NCI-H510A treated with DMSO at 0.1 percent for 48 hours (cell line): ENCODE data around the gene DPP6.
"Not testable (repeated sequence)": the region's sequence is repeated elsewhere in the genome, so short reads cannot be mapped to it uniquely, and the experiment has no call there.

ENCODE experiments used
- DNase-seq: peaks from one replicate; lab custom pipeline; 2025; lab: John Stamatoyannopoulos, UW

DPP6 gene

GRCh38 chr7:154910977-154911376, 858.8 kb downstream of the DPP6 start:
- no peak for DNase-seq

GRCh38 chr7:154911411-154911810, 859.2 kb downstream of the DPP6 start:
- DNase-seq = no peak

DNA sequence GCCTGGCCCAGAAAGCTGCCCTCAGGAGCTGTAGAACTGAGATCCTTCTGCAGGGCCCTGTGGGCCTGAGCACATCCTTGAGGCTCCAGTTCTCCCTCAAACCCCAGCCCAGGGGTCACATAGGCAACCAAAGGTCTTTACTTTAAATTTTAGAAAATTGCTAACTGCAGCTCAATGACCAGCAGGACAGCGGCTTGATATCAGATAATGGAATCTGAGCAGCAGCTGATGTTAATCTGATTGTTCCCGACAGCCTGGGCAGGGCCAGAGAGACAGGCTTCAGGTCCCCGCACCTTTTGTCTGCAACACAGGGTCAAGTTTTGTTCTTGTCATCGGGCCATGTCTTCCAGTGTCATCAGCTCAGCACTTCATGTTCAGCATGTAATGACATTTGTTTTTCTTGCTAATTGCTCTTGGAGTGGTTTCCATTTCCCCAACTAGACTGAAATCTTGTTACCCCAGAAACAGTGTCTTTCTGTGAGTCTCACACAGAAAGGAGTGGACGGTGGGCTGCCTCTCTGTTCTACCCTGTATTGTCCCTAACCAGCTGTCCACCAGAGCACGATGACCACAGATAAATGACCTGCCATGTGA, 859.8 kb downstream of the DPP6 start:
- no peak for DNase-seq

GRCh38 chr7:154912871-154913637, 860.9 kb downstream of the DPP6 start:
- DNase-seq = no peak

DNA sequence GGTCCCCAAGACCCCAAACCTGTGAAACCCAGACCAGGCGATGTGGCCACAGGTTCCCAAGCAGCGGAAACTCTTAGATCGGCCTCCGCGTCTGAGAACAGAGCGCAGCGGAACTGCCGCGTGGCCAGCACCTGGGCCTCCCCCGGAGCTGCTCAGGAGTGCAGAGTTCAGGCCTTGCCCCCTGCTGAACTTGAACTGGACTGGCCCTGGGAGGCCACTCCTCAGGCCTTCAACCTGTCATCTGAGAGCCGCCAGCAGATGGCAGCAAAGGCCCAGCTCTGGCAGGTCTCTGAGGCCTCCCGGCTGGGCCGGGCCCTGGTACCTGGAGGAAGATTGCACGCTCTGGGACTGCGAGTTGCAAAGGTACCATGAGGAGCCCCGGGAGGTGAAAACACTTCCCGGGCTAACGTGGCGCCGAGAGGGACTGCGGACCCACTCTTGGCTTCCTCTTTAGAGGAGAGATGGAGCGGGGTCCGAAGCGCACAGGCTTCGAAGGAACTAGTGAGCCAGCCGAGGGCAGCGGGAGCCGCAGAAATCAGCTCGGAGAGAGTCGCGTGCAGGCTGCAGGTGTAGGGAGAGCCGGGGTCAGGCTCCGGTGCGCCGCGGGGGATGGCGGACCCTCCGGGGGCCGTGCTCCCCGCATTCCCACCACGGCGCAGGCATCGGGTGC, 861.6 kb downstream of the DPP6 start:
- peak; percentile 61 for DNase-seq

DNA sequence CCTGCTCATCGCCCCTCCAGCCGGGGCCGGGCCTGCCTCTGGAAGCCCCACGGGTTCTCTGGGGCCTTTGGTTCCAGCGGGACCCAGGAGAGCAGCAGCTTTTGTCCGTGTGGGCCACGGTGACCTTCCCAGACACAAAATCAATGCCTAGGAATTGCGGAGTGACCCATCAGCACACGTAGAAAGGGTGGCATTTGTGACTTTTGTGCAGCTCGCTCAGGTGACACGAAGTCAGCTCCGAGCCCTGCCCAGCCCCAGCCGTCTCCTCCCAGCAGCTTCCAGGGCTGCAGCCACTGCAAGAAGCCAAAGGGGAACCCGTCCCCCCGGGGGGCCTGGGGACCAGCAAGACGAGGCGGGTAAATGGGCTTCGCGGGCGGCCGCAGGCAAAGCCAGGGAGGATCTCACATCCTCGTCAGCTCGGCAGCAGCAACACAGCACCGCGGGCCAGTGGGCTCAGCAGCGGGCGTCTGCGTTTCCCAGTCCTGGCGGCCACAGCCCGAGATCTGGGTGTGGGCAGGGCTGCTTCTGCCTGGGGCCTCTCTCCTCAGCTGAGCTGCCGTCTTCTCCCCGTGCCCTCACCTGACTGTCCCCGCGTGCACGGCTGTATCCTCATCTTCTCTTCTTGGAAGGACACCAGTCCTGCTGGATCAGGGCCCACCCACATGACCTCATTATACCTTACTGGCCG, 862.3 kb downstream of the DPP6 start:
- DNase-seq = no peak

GRCh38 chr7:154914996-154915380, 862.8 kb downstream of the DPP6 start:
- no peak for DNase-seq

- DNase-seq = no peak
Measured at GRCh38 chr7:154915600-154915999, 863.4 kb downstream of the DPP6 start.

- DNase-seq = no peak
Measured at GRCh38 chr7:154916381-154916780, 864.2 kb downstream of the DPP6 start.

- DNase-seq = no peak
Measured at GRCh38 chr7:154916856-154917807, 864.9 kb downstream of the DPP6 start.

- DNase-seq = no peak
Measured at GRCh38 chr7:154917808-154918160, 865.6 kb downstream of the DPP6 start.

DNA sequence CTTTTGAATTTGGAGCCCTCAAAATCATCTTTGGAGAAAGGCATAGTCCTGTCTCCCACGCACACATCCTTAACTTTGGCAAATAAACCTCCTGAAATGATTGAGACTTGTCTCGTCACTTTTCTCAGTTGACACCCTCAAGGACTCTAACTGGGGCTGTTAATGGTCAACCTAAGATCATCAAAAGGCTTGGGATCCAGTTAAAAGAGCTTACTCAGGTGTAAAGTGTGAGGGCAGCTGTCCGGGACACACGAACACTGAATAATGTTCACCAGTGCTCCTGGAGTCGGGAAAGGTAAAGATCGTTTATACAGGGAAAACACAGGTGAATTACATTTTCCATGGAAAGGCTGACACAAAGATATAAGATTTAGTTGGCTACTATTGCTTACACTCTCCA, 866.1 kb downstream of the DPP6 start:
- DNase-seq = no peak

DNA sequence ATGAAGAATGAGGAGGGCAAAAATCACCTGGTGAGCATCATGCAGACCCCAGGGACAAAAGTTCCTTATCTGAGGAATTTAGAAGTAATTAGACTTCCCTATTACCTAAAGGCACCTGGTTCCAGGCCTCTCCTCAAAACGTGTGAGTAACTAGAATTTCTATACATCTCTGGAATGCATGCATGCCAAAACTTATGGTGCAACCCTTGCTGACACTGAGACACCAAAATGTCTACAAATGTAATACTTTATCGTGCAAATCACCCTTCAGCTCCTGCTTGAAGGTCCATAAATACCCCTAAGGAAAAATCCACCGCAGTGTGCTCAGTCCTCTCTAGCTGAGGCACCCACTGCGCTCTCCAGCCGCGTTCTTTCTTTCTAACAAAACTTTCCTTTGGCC, 866.5 kb downstream of the DPP6 start:
- DNase-seq = no peak

GRCh38 chr7:154919344-154920225, 867.4 kb downstream of the DPP6 start:
- no peak for DNase-seq

- not testable (repeated sequence) for DNase-seq
Measured at GRCh38 chr7:154922472-154922871, 870.3 kb downstream of the DPP6 start.

DNA sequence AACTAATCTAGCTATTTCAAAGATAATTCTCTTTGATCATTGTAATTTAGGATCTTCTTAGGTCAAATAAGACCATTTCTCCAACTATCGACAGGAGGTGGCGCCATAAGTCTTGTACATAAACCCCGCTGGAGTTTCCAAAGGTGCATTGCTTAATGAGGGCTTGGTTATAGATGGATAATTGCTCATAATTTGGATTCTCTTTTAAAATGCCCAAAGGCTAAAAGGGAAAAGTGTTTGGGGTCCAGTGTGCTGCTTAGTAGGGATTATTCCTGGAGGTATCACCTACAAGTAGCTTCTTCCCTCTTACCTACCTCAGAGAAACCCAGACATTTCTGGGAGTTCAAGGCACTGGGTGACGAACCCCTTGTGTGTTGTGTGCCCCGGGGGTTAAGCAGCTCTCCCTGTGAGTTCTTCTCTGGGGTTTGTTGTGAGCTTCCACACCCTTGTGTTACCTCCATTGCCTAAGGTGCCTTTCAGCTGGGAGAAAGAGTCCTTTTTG, 875.5 kb downstream of the DPP6 start:
- peak; percentile 66 for DNase-seq

DNA sequence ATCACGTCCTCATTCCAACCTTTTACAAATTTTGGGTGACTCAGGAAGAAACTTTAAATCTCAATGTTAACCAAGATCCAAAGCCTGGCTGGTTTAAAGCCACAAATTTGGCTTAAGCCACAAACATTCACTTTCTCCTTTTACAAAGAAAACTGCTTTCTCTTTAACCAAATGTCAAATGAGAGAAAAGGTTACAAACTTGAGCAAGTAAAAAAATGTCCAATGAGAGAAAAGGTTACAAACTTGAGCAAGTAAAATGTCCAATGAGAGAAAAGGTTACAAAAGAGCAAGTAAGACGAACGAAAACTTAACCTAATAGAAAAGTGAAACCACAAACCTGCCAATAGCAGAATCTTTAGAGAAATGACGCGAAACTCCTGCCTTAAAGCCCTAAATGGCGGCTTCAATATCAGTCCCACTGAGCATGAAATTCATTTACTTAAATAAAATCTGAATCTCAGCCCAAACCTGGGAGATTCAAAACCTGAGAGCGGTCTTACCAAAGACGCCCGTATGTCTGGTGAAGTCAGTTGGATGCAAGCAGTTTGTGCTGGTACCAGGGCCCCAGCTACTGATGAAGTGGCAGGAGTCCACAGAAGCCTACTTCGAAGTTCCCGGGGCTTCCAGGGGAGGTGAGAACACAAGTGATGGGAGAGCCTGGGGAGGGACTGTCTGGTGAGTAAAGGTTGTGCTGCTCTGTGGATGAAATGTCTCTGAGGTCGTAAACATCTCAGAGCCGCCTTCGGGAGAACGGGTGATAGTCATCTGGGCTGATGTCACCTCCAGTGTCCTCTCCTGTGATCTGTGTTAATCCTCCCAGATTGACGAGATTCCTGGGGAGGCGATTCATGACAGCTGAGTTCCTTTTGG, 876.2 kb downstream of the DPP6 start:
- DNase-seq = peak; percentile 86

DNA sequence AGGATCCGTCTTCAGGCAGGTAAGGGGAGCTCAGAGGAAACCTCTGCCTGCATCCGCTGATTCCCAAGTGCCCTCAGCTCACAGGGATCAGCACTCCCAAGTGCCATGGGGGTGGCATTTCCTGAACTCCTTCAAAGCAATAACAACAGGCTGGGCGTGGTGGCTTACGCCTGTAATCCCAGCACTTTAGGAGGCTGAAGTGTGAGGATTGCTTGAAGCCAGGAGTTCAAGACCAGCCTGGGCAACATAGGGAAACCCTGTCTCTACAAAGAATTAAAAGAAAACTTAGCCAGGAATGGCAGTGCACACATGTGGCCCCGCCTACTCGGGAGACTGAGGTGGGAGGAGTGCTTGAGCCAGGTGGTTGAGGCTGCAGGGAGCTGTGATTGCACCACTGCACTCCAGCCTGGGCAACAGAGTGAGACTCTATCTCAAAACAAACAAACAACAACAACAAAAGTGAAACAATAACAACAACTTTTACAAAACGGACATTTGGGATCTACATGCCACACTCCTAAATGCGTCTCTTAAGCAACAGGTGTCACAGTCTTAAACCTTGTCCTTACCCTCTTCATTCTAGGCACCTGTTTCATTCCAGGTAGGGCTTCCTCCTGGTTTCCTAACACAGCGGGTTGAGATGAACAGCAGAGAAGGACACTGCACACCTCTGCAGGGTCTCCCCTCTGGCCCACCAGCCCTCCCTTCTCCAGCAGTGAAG, 877.0 kb downstream of the DPP6 start:
- DNase-seq = no peak

DNA sequence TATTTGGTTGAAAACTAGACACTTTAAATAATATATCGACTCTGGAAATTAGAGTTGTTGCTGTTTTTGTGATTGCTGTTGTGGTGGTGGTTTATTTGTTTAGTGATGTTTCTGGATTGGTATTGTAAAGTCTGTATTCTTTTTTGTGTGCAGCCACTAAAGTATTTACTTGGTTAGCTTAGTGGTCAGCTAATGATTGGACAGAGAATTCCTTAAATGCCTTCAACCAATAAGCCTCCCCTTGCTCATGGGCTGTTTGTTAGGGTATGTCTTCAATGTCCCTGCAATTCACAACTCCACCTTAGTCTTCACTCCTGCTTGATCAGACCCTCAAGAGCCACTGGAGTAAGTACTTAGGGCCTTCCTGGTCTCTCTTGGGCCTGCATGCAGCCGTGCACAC, 879.7 kb downstream of the DPP6 start:
- no peak for DNase-seq
